ENCODE results near the gene KIF13A. TPM values are rescaled to one million over a fixed set of nuclear protein-coding genes. Genes with fewer than 3 reads are reported as not detected.

The KIF13A gene
- total RNA-seq, 3 donors from 2014 or later, result 45.6 to 85.9 (median 46.9) TPM

GRCh38 chr6:17839513-17840223 is 147.8 kb downstream of the KIF13A start:
- no peak for ATAC-seq
- intact Hi-C loops (cut with DNase I, micrococcal nuclease), result no loop called here
- no peak for TF ChIP-seq CTCF (IDR thresholded peaks at IDR 0.05)
- Histone ChIP-seq H3K4me3 (no peak overlapping the region), H3K36me3 (ENCODE audit: low read depth) (no peaks in the 10 kb centered on the region), H3K9me3 (no peaks in the 10 kb centered on the region), H3K4me1 (ENCODE audit: low read depth) (no peaks in the 10 kb centered on the region)
- DNase-seq, result no peak

- H3K4me3 ChIP-seq, result no peak overlapping the region
- H3K9me3 ChIP-seq, result no peaks in the 10 kb centered on the region
- H3K36me3 ChIP-seq (ENCODE audit: low read depth), result no peaks in the 10 kb centered on the region
- no peaks in the 10 kb centered on the region for H3K4me1 ChIP-seq (ENCODE audit: low read depth)
- no peak for ATAC-seq
- intact Hi-C loops (cut with DNase I, micrococcal nuclease), result no loop called here
- no peak for TF ChIP-seq CTCF (IDR thresholded peaks at IDR 0.05)
- DNase-seq, result no peak
Measured at GRCh38 chr6:17836293-17836692, 151.1 kb downstream of the KIF13A start.

GRCh38 chr6:17835784-17836183 is 151.7 kb downstream of the KIF13A start:
- Histone ChIP-seq H3K9me3 (no peaks in the 10 kb centered on the region), H3K36me3 (ENCODE audit: low read depth) (no peaks in the 10 kb centered on the region), H3K4me3 (no peak overlapping the region), H3K4me1 (ENCODE audit: low read depth) (no peaks in the 10 kb centered on the region)
- TF ChIP-seq CTCF (IDR thresholded peaks at IDR 0.05), result no peak
- ATAC-seq (no peak), DNase-seq (no peak)
- intact Hi-C loops (cut with DNase I, micrococcal nuclease), result no loop called here

- intact Hi-C loops (cut with DNase I, micrococcal nuclease), result no loop called here
- no peak for DNase-seq
- TF ChIP-seq CTCF (IDR thresholded peaks at IDR 0.05), result no peak
- no peak for ATAC-seq
- no peaks in the 10 kb centered on the region for H3K9me3 ChIP-seq
- no peaks in the 10 kb centered on the region for H3K36me3 ChIP-seq (ENCODE audit: low read depth)
- no peak overlapping the region for H3K4me3 ChIP-seq
- H3K4me1 ChIP-seq (ENCODE audit: low read depth), result no peaks in the 10 kb centered on the region
Measured at GRCh38 chr6:17831135-17831534, 156.3 kb downstream of the KIF13A start.

- no peak for TF ChIP-seq CTCF (IDR thresholded peaks at IDR 0.05)
- no peak for ATAC-seq
- intact Hi-C loops (cut with DNase I, micrococcal nuclease), result no loop called here
- no peaks in the 10 kb centered on the region for H3K4me1 ChIP-seq (ENCODE audit: low read depth)
- no peak overlapping the region for H3K4me3 ChIP-seq
- no peaks in the 10 kb centered on the region for H3K36me3 ChIP-seq (ENCODE audit: low read depth)
- H3K9me3 ChIP-seq, result no peaks in the 10 kb centered on the region
- no peak for DNase-seq
Measured at GRCh38 chr6:17829905-17830304, 157.5 kb downstream of the KIF13A start.

- Histone ChIP-seq H3K36me3 (ENCODE audit: low read depth) (no peaks in the 10 kb centered on the region), H3K4me3 (no peak overlapping the region), H3K4me1 (ENCODE audit: low read depth) (no peaks in the 10 kb centered on the region), H3K9me3 (no peaks in the 10 kb centered on the region)
- ATAC-seq (no peak), DNase-seq (no peak)
- TF ChIP-seq CTCF (IDR thresholded peaks at IDR 0.05), result no peak
- intact Hi-C loops (cut with DNase I, micrococcal nuclease), result no loop called here
Measured at GRCh38 chr6:17828149-17828548, 159.3 kb downstream of the KIF13A start.
